NCI-H1092 (cell line): ENCODE data around the gene DNTTIP2.
A peak's percentile ranks its signal among the peaks of the same experiment; 100 is the strongest.
"Not testable (repeated sequence)": the region's sequence is repeated elsewhere in the genome, so short reads cannot be mapped to it uniquely, and the experiment has no call there.

Experiments
- DNase-seq: peaks from one replicate; lab custom pipeline; 2025; lab: John Stamatoyannopoulos, UW

Gene DNTTIP2

GRCh38 chr1:93877529-93877928 lies 1.5 kb downstream of the DNTTIP2 start:
- no peak for DNase-seq

GRCh38 chr1:93876244-93876643 lies 2.8 kb downstream of the DNTTIP2 start:
- DNase-seq, result no peak

GRCh38 chr1:93874025-93874651 lies 4.9 kb downstream of the DNTTIP2 start:
- no peak for DNase-seq

- no peak for DNase-seq
Measured at GRCh38 chr1:93871366-93871765, 7.6 kb downstream of the DNTTIP2 start.

- no peak for DNase-seq
Measured at GRCh38 chr1:93869653-93870052, 9.4 kb downstream of the DNTTIP2 start.

GRCh38 chr1:93868492-93868891 lies 10.5 kb downstream of the DNTTIP2 start:
- DNase-seq, result not testable (repeated sequence)

GRCh38 chr1:93865253-93865652 lies 13.8 kb downstream of the DNTTIP2 start:
- DNase-seq, result peak; percentile 19

GRCh38 chr1:93864175-93864574 lies 14.8 kb downstream of the DNTTIP2 start:
- DNase-seq, result no peak

- DNase-seq, result not testable (repeated sequence)
Measured at GRCh38 chr1:93857653-93858052, 21.4 kb downstream of the DNTTIP2 start.

GRCh38 chr1:93855983-93856382 lies 23.0 kb downstream of the DNTTIP2 start:
- DNase-seq, result not testable (repeated sequence)

GRCh38 chr1:93853940-93854339 lies 25.1 kb downstream of the DNTTIP2 start:
- DNase-seq, result no peak

GRCh38 chr1:93851878-93852277 lies 27.1 kb downstream of the DNTTIP2 start:
- DNase-seq, result no peak

GRCh38 chr1:93851327-93851712 lies 27.7 kb downstream of the DNTTIP2 start:
- no peak for DNase-seq

GRCh38 chr1:93850687-93851326 lies 28.2 kb downstream of the DNTTIP2 start:
- peak; percentile 47 for DNase-seq

GRCh38 chr1:93848350-93848883 lies 30.6 kb downstream of the DNTTIP2 start:
- no peak for DNase-seq

- peak; percentile 43 for DNase-seq
Measured at GRCh38 chr1:93847811-93848288, 31.2 kb downstream of the DNTTIP2 start.

- DNase-seq, result peak; percentile 83
Measured at GRCh38 chr1:93846992-93847810, 31.8 kb downstream of the DNTTIP2 start.

- peak; percentile 84 for DNase-seq
Measured at GRCh38 chr1:93846206-93846991, 32.6 kb downstream of the DNTTIP2 start.

- DNase-seq, result no peak
Measured at GRCh38 chr1:93845538-93846205, 33.3 kb downstream of the DNTTIP2 start.

GRCh38 chr1:93844262-93845045 lies 34.6 kb downstream of the DNTTIP2 start:
- DNase-seq, result peak; percentile 43
